BLaER1 (cell line): Measurements from ENCODE around the gene CLIC1.

ENCODE experiments used
- H3K27ac ChIP-seq: shearing (Covaris generic); formaldehyde crosslinking; 2 replicates; pipeline ENCODE4 v1.8.1; 2022
- H3K27me3 ChIP-seq: shearing (Covaris generic); formaldehyde crosslinking; 2 replicates; pipeline ENCODE4 v1.8.1; 2022
- H3K36me3 ChIP-seq: shearing (Covaris generic); formaldehyde crosslinking; 2 replicates; pipeline ENCODE4 v1.8.1; 2022
- H3K4me1 ChIP-seq: shearing (Covaris generic); formaldehyde crosslinking; 2 replicates; pipeline ENCODE4 v1.8.1; 2022
- H3K4me2 ChIP-seq: shearing (Covaris generic); formaldehyde crosslinking; 2 replicates; pipeline ENCODE4 v1.8.1; 2022
- H3K4me3 ChIP-seq: shearing (Covaris generic); formaldehyde crosslinking; 2 replicates; pipeline ENCODE4 v1.8.1; 2022
- H3K9ac ChIP-seq: shearing (Covaris generic); formaldehyde crosslinking; 2 replicates; pipeline ENCODE4 v1.8.1; 2022
- H3K9me3 ChIP-seq: shearing (Covaris generic); formaldehyde crosslinking; 2 replicates; pipeline ENCODE4 v1.8.1; 2022
- H4K20me1 ChIP-seq: shearing (Covaris generic); formaldehyde crosslinking; 2 replicates; pipeline ENCODE4 v1.8.1; 2022
- Cebpa-rat ChIP-seq: shearing (Covaris generic); IDR thresholded peaks from 2 replicates; pipeline ENCODE4 v1.8.1; 2022

CLIC1 gene

DNA sequence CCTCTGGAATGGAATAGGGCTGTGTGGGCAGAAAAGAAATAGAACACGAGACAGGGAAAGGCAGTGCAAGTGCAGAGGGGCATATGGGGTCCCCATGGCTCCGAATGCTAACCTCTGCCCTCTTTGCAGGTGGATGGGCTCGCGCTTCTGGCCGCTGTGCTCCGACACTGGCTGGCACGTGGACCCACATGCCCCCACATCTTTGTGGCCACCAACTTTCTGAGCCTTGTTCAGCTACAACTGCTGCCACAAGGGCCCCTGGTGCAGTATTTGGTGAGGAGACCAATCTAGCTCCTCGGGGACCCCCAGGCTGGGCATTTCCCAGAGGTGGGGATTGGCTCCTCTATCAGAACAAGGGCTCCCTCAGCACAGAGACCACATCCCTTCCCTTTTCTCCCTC is 25.0 kb upstream of the CLIC1 start:
- peaks cover 23% of the 10 kb centered on the region for H3K4me1 ChIP-seq
- H3K36me3 ChIP-seq, result peaks cover 88% of the 10 kb centered on the region
- no peak for TF ChIP-seq Cebpa-rat
- H3K9me3 ChIP-seq, result no peaks in the 10 kb centered on the region
- no peak overlapping the region for H3K4me3 ChIP-seq
- H3K27ac ChIP-seq, result no peak overlapping the region
- H3K27me3 ChIP-seq, result no peaks in the 10 kb centered on the region
- no peaks in the 10 kb centered on the region for H4K20me1 ChIP-seq
- no peak overlapping the region for H3K9ac ChIP-seq
- no peak overlapping the region for H3K4me2 ChIP-seq

- Histone ChIP-seq H3K36me3 (peaks cover 82% of the 10 kb centered on the region), H4K20me1 (no peaks in the 10 kb centered on the region)
These were observed 24.5 kb upstream of the CLIC1 start for GRCh38 chr6:31760790-31761189.

GRCh38 chr6:31758281-31758680 is 22.0 kb upstream of the CLIC1 start:
- TF ChIP-seq Cebpa-rat, result no peak
- H3K27ac ChIP-seq, result no peak overlapping the region
- no peak overlapping the region for H3K9ac ChIP-seq
- no peaks in the 10 kb centered on the region for H3K9me3 ChIP-seq
- peaks cover 21% of the 10 kb centered on the region for H3K4me1 ChIP-seq
- H3K4me2 ChIP-seq, result no peak overlapping the region
- H3K36me3 ChIP-seq, result peaks cover 65% of the 10 kb centered on the region
- no peaks in the 10 kb centered on the region for H3K27me3 ChIP-seq
- H3K4me3 ChIP-seq, result no peak overlapping the region
- H4K20me1 ChIP-seq, result no peaks in the 10 kb centered on the region

More at GRCh38 chr6:31760790-31761189, 24.5 kb upstream of the CLIC1 start:
- Histone ChIP-seq H3K9ac (no peak overlapping the region), H3K4me2 (no peak overlapping the region), H3K4me3 (no peak overlapping the region), H3K27ac (no peak overlapping the region), H3K27me3 (no peaks in the 10 kb centered on the region), H3K9me3 (no peaks in the 10 kb centered on the region), H3K4me1 (peaks cover 23% of the 10 kb centered on the region)
- TF ChIP-seq Cebpa-rat, result no peak

DNA sequence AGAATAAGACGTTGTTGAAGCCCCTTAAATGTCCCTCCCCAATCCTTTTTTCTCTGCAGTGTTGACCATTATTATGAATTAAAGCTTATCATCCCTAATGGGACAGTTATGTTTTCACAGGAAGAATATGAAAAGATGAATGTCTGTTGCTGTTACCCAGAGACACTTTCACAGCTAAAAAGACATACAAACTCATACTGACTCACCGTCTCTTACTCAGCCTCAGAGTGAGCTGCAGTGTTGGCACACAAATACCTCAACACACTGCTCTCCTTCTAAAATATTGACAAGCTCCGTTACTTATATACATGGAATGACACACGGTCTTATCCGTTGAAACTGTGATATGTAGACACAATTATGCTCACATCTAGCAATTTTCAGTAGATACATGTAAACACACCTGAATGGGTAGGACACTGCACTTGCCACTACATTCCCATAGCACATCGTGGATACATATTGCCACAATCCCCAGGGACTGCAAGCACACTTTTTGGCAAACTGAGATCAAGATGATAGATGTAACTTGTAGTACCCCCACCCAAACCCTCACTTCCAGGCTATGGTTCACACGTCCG is 16.5 kb upstream of the CLIC1 start:
- H3K4me2 ChIP-seq, result no peak overlapping the region
- H3K9ac ChIP-seq, result no peak overlapping the region
- no peaks in the 10 kb centered on the region for H3K4me1 ChIP-seq
- no peak for TF ChIP-seq Cebpa-rat
- H3K27me3 ChIP-seq, result no peaks in the 10 kb centered on the region
- no peak overlapping the region for H3K4me3 ChIP-seq
- no peak overlapping the region for H3K27ac ChIP-seq
- no peaks in the 10 kb centered on the region for H4K20me1 ChIP-seq
- H3K9me3 ChIP-seq, result no peaks in the 10 kb centered on the region
- peaks cover 46% of the 10 kb centered on the region for H3K36me3 ChIP-seq

DNA sequence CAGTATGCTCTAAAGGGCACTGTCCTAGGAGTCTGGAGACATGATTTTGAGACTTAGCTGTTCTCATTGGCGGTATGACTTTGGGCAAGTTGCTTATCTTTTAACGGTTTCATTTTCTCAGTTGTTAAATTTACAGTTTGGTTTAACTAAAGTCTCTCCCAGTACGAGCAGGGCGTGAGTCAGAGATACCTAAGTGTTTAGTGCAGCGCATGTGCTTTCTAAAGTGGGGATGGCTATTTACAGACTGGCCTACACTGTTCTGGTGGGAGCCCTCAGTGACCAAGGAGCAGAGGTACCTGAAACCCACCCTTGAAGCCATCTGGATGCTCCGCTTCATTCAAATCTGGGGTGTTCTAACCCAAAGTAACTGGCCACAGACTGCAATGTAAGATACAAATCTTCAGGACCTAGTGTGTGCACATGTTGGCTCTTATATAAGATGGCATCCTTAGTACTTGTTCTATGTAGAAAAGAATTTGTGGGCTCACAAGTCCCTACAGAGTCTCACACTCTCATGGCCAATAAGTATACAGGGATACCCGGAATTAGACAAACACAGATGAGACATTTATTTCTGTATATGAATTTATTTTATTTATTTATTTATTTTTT is 14.2 kb upstream of the CLIC1 start:
- H3K27ac ChIP-seq, result no peak overlapping the region
- H3K36me3 ChIP-seq, result peaks cover 63% of the 10 kb centered on the region
- TF ChIP-seq Cebpa-rat, result no peak
- no peaks in the 10 kb centered on the region for H3K4me1 ChIP-seq
- H3K9me3 ChIP-seq, result no peaks in the 10 kb centered on the region
- H3K9ac ChIP-seq, result no peak overlapping the region
- H3K27me3 ChIP-seq, result no peaks in the 10 kb centered on the region
- H3K4me3 ChIP-seq, result no peak overlapping the region
- no peak overlapping the region for H3K4me2 ChIP-seq
- no peaks in the 10 kb centered on the region for H4K20me1 ChIP-seq

GRCh38 chr6:31749301-31750036 is 13.1 kb upstream of the CLIC1 start:
- Histone ChIP-seq H3K4me2 (no peak overlapping the region), H3K9me3 (no peaks in the 10 kb centered on the region), H4K20me1 (no peaks in the 10 kb centered on the region), H3K27me3 (no peaks in the 10 kb centered on the region), H3K27ac (no peak overlapping the region), H3K36me3 (peaks cover 70% of the 10 kb centered on the region), H3K4me1 (peaks cover 8% of the 10 kb centered on the region), H3K9ac (no peak overlapping the region), H3K4me3 (no peak overlapping the region)
- no peak for TF ChIP-seq Cebpa-rat

DNA sequence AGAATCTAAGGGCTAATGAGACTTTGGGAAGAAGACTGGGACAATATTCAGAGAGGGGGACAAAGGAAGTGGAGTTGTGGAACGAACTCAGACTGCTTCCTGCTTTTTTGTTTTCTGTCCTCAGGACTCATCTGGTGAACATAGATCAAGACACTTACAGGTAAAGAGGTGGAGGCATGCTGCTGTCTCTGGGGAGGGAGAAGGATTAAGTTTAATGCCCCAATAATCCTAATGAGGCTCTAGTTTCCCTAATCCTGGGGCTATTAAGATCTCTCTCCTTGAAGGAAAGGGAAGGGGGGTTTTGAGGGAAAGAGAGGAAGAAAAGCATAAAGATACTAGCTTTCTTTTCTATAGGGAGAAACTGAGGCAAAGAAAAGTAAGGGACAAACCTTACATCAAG is 8.1 kb upstream of the CLIC1 start:
- Histone ChIP-seq H3K36me3 (peaks cover 77% of the 10 kb centered on the region), H3K4me1 (peaks cover 41% of the 10 kb centered on the region), H3K9ac (peak overlapping the region; percentile 25), H4K20me1 (no peaks in the 10 kb centered on the region), H3K4me3 (no peak overlapping the region), H3K27me3 (no peaks in the 10 kb centered on the region), H3K9me3 (no peaks in the 10 kb centered on the region), H3K4me2 (peak overlapping the region; percentile 36), H3K27ac (peak overlapping the region; percentile 36)
- TF ChIP-seq Cebpa-rat, result no peak

DNA sequence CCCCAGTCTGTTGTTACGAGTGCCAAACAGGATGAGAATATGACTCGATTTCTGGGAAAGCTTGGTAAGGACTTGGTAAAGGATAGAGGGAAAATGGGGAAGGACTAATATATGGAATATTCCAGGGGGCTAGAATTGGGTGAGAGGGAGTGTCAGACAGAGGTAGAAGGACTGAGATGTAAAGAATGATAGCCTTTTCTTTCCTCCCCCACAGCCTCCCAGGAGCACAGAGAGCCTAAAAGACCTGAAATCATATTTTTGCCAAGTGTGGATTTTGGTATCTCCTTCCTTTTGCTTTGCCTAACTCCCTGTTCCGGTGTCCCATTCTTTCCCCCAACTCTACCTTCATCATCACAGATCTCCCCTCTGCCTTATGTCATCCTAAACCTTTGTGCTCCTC is 6.6 kb upstream of the CLIC1 start:
- H3K4me1 ChIP-seq, result peaks cover 53% of the 10 kb centered on the region
- no peaks in the 10 kb centered on the region for H3K27me3 ChIP-seq
- H3K9ac ChIP-seq, result no peak overlapping the region
- H4K20me1 ChIP-seq, result no peaks in the 10 kb centered on the region
- no peak overlapping the region for H3K27ac ChIP-seq
- no peaks in the 10 kb centered on the region for H3K9me3 ChIP-seq
- H3K4me3 ChIP-seq, result no peak overlapping the region
- no peak for TF ChIP-seq Cebpa-rat
- peaks cover 64% of the 10 kb centered on the region for H3K36me3 ChIP-seq
- no peak overlapping the region for H3K4me2 ChIP-seq

DNA sequence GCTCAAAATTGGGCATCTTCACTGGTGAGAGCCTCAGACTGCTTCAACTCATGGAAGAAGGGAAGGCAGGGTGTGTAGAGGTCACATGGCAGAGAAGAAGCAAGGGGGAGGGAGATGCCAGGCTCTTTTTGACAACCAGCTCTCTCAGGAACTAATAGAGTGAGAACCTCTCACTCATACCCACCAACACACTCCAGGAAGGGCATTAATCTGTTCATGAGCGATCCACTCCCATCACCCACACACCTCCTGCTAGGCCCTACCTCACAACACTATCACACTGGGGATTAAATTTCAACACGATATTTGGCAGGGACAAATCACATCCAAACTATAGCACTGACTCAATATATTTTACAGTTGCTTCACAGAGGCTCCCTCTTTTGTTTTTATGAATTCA is 5.5 kb upstream of the CLIC1 start:
- H3K36me3 ChIP-seq, result peaks cover 53% of the 10 kb centered on the region
- TF ChIP-seq Cebpa-rat, result no peak
- H3K4me3 ChIP-seq, result no peak overlapping the region
- H3K27me3 ChIP-seq, result no peaks in the 10 kb centered on the region
- peak overlapping the region; percentile 96; the same call in 1 of the 2 replicates for H3K27ac ChIP-seq
- peak overlapping the region; percentile 98 for H3K4me2 ChIP-seq
- H4K20me1 ChIP-seq, result no peaks in the 10 kb centered on the region
- H3K9me3 ChIP-seq, result no peaks in the 10 kb centered on the region
- no peak overlapping the region for H3K9ac ChIP-seq
- peaks cover 63% of the 10 kb centered on the region for H3K4me1 ChIP-seq
